Dedifferentiated amniotic fluid mesenchymal stem cell (primary cell): ENCODE measurements around the gene KAZN.
"Not testable (repeated sequence)": the region's sequence is repeated elsewhere in the genome, so short reads cannot be mapped to it uniquely, and the experiment has no call there.

Source experiments
- DNase-seq: peaks from one replicate; pipeline ENCODE4 v3.0.0-alpha.2; 2016; ENCODE audit errors: extremely low spot score

KAZN gene

DNA sequence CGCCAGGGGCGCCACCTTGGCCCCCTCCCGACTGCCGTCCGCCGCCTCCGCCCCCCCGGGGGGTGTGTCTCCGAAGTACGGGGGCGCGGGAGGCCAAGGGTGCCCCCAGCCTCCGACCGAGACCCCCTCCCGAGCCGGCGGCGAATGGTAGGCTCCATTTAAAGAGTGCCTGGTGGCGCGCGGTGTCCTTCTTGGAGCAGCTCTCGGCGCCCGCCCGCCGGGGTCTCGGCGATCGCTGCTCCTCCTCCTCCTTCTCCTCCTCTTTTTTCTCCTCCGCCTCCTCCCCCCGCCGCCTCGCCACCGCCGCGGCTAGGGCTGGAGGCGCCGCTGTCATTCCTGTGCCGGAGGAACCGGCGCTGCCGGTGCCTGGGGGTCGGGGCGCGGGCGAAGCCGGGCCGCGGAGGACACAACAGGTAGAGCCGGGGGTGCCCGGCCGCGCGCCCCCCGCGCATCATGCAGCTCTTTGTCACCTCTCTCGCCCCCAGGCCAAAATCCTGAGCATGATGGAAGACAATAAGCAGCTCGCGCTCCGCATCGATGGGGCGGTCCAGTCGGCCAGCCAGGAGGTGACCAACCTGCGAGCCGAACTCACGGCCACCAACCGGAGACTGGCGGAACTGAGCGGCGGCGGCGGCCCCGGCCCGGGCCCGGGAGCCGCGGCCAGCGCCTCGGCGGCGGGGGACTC lies at the start of gene KAZN:
TSS of gene KAZN (plus strand) at position 188 of the 685 bp plus-strand sequence.
- DNase-seq: no peak

DNA sequence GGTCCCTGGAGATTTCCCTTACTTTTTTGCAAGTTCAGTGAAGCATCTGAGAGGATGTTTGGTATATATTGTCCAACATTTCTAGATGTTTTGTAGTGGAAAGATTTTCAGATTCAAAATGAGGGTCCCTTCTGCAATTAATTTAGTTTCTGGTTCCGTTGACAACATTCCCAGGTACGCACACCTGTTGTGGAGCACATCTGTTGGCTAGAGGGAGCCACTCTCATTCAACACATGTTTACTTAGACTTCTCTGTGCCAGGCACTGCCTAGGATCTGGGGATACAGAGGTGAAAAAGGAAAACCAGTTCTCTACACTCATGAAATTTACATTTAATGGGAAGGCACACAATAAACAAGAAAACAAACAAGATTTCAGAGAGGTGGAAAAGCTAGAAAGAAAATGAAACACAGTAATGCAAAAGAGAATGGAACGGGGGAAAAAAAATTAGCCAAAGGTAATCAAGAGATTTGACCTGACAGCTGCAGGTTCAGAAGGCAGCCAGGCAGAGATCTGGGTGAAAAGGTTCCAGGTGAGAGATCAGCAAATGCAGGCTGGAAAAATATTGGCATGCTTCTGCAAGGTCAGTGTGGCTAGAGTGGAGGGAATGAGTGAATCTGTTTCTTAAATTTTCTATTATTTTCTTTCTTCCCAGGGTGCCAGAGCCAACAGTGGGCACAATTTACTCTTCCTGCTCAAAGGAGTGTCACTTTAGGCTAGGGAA lies 48.4 kb upstream of the KAZN start:
- no peak for DNase-seq

DNA sequence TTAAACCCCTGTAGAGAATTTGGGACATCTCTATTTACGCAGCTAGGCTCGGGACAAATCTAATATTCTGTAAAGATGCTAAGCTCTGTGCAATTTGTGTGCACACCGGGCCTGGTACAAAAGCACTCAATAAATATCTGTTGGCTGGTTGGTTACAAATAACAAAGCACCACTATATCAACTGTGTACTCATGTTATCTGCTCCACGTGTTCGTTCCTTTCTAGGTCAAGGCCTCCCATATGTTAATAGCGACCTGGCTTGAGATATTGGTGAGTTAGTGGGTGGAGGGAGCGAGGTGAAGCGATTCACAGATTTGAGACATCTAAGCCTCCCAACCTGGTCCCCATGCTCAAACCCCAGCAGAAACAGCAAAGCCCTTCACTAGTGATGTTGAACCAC lies 47.1 kb upstream of the KAZN start:
- DNase-seq: no peak

DNA sequence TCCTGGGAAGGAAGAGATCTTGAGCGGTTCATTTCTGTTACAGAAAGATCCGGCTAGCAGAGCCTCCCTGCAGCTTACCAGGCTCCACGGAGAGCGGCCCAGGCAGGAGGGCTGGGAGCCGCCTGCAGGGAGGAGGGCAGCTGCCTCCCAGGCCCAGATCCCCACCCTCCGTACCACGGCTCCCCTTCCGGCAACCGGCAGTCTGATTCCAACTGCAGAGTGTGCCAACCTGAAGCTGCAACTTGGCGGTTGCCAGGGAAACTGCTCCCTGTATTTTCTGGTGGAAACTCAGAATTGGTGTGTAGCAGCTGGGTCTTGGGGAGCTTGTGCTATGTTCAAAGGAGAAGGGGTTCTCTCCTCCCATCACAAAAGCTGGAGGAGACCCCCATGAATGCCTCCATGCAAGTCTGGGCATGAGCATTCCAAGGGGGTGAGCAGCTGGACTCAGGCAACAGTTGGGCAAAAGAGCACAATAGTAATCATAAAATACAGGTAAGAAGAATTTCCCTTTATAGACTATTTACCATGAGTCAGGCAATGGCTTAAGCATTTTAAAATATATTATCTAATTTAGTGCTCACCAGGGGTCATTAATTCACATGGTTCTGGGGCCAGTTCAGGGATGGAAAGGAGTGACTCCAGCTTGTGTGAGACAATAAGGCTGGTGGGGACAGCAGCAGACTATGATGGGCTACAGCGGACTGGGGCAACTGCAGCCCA lies 46.1 kb upstream of the KAZN start:
- DNase-seq: no peak

DNA sequence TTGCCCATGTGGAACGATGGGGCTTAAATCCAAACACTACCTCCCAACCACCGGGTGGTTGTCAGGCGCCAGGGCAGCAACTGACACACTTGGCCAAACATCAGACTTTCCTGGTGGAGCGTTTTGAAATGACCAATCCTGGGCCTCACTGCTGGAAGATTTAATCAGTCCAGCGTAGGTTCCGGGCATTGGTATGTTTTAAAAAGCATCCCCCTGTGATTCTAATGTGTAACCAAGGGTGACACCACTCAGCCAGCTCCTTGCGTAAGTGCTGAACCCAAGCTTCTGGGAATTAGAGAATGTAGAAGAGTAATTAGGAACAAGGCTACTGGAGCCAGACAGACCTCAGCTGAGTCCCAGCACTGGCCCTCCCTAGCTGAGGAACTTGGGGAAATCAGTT lies 44.8 kb upstream of the KAZN start:
- no peak for DNase-seq

DNA sequence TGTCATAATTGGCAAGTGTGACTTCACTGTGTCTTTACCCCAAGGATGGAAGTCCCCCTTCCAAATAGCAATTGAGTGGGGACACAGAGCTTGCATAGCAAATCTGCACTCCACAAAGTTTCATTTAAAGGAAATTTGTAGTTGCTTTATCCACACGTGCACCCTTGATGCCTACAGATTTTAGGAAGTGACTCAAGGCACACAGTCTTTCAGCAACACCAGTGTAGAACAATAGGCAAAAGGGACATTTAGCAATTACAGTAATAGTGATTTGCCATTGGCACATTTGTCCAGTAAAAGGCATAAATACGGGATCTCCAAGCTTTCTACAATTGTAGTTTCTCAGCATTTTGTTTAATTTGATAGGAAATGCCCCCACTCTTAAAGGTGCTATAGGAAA lies 43.4 kb upstream of the KAZN start:
- no peak for DNase-seq

DNA sequence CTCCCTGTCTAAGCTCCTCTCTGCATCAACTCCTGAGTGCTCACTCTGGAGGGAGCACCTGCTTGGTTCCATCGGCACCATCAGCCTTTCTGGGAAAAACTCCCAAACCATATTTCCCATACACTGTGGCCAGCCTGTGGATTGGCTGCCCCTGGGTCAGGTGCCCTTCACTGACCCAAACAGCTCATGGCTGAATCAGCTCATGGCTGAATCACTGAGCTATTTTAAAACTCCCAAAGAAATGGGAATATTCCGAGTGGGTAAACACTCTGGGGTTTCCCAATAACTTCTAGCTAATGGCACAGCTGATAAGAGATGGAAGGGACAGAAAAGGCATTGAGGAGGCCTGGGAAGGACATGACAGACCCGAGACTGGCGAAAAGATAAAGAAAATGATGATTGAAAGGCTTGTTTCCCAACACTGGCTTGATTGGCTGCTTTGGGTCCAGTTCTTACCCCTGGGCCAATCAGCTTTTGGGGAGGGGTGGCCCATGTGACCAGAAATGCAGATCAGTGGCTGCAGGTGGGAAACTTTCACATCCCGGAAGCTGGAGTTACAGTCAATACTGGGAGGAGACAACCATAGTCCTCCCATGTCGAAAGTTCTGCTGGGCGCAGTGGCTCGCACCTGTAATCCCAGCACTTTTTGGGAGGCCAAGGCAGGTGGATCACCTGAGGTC lies 37.3 kb upstream of the KAZN start:
- no peak for DNase-seq

DNA sequence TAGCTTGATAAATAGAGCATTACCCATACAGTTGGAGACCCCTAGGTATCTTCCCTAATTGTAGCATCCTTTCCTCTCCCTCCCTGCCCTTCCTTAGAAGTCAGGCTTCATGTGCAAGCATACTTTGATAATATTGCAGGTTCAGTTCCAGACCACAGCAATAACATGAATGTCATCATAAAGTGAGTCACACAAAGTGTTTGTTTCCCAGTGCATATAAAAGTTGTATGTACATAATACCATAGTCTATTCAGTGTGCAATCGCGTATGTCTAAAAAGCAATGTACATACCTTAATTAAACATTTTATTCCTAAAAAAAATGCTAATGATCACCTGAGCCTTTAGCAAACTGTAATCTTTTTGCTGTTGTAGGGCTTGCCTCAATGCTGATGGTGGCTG lies 33.4 kb upstream of the KAZN start:
- no peak for DNase-seq

DNA sequence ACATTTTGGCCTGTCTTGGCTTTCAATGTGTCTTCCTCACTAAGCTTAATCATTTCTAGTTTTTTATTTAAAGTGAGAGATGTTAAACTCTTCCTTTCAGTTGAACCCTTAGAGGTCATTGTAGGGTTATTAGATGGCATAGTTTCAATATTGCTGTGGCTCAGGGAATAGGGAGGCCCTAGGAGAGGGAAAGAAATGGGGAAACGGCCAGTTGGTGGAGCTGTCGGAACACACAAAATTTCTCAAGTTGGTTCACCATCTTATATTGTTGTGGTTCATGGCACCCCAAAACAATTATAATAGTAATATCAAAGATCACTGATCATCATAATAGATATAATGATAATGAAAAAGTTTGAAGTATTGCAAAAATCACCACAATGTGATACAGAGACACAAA lies 31.4 kb upstream of the KAZN start:
- no peak for DNase-seq

DNA sequence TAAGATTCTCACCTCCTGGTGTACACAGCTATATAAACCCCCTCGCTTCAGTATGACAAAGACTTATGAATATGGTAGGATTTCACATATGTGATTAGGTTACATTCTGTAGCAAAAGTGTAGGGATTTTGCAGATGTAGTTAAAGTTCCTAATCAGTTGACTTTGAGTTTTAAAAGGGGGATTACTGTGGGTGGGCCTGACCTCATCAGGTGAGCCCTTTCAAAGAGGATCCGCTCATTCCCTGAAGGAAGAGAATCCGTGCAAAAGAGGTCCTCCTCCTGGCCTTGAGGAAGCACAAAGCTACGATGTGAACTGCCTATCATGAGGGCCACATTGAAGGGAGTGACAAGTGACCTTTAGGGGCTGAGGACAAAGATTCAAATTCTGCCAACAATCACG lies 30.6 kb upstream of the KAZN start:
- no peak for DNase-seq

DNA sequence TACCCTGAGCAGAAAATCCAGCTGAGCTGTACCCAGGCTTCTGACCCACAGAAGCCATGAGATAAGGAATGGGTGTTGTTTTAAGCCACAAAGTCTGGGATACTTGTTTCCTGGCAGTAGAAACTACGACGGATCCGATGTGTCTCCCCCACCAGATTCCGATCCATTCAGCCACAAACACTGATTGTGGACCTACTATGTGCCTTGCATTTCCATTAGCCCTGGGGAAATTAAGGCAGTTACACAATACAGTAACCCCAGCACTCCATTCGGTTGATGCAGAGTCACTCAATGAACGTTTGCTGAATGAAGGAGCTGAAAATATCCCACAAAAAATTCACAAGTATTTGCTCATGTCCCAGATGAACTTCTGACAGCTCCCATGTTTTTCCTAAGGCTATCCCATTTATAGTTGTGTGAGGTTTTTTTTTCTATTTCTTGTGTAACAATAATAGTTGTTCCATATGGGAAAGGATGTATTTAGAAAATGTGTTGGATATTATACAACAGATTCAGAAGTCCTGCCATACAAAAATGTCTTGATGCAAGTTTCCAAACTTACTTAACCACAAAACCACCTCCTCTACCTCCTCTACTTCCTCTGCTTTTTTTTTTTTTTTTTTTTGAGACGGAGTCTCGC lies 29.6 kb upstream of the KAZN start:
- no peak for DNase-seq

DNA sequence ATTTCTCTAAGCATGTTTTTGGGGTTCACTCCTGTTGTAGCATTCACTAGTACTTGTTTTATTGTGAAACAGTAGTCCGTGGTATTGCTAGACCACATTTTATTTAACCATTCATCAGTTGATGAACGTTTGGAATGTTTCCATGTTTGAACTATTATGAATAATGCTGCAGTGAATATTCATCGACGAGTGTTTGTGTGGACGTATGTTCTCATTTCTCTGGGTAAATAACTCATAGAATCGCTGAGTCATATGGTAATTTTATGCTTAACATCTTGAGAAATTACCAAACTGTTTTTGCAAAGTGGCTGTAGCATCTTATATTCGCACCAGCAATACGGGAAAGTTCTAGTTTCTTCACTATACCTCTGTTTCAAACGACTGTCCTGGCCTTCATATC lies 28.0 kb upstream of the KAZN start:
- no peak for DNase-seq

DNA sequence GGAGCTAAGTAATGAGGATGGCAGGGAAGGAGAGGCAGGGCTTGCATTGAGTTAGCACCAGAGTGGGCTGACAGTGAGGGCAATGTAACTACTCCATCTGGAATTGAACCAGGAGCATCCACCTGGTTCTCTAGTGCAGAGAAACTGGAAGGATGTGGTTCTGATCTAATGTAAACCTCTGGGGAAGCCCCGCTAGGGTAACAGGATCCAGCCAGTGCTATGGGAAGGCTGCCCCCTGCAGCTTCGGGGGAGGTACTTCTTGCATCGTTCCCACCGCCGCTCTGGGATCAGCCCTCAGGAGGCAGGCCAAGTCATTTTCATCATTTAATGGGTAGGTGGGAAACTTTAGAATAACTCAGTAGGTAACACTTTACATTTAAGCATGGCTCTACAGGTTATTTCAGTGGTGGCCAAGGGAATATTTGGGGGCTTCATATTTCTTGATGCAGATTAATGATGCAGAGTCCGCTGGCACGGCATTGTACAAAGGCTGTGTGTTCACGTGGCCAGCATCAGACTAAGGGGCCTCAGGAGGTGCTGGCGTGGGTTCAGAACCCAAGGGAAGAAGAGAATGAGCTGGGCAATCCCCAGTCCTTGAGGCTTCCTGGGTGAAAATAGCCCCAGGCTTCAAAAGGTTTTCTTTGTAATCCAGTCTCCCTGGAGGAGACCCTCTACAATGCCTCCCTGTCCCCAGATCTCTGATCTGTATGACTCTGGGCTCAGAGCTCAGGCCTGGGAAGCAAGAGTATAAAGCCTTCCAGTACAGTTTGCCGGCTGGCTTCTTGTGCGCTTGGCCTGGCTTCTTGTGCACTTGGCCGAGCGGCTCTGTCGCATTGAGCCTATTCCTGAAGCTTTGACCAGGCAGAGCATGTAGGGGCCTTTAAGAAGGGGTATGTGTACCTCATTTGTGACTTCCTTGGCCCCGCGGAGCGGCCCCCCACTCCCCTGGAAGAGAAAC lies 26.4 kb upstream of the KAZN start:
- DNase-seq: no peak

DNA sequence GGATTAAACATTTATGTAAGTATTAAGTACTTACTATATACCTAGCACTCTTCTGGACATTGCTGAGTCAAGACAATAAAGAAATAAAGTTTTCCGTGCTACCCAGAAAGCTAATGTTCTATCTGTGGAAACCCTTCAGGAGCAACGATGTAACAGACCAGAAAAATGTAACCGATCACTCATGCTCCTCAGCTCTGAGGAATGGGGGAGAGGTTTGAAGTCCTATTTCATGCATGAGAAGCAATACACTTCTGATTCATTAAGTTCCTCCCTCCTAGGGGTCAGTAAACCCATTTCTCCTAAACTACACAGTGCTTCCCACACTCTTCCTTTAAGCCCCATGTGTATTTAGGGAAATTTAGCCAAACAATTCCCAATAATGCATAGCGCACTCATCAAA lies 25.6 kb upstream of the KAZN start:
- DNase-seq: no peak

DNA sequence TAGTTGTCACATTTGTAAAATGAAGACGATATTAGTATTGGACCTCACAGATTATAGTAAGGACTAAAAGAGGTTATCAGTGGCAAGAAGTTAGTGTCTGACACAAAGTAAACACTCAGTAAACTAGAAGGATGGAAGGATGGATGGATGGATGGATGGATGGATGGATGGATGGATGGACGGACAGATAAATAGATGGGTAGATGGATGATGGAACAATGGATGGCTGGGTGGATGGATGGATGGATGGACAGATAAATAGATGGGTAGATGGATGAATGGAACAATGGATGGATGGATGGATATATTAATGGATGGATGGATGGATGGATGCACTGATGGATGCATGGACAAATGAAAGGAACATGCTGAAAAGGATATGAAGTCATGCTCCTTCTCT lies 22.3 kb upstream of the KAZN start:
- no peak for DNase-seq

DNA sequence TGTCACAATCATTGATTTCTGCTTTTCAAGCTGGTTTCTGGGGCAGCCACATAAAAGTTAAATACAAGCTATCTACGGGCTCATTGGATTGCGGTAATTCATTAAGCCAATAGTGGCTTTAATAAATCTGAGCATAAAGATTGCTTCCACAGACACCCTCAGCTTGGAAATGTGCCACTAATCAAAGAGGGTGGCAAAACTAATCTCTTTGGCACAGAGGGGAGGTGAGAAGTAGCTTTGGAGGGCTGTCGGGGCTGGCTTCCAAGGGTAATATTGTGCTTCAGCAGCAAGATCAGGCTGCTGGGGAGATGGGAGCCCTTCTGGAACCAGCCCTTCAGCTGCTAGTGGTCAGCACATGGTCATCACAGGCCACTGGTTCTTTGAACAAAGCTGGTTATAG lies 21.2 kb upstream of the KAZN start:
- no peak for DNase-seq

DNA sequence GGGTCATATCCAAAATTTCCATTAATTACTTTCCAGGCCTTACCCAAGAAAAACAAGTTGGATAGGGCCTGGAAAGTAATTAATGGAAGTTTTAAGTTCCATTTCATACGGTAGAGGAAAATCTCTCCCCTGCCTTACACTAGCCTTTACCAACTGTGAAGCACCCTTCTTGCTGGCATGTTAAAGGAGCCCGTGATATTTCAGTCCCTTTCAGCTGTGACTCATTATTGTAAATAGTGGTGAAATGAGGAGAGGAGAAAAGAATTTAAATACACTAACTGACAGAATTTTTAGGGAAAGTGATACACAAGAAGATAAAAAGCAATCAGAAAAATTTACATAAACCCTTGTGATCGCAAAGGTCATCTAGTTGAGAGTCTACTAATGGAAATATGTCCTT lies 20.3 kb upstream of the KAZN start:
- no peak for DNase-seq

DNA sequence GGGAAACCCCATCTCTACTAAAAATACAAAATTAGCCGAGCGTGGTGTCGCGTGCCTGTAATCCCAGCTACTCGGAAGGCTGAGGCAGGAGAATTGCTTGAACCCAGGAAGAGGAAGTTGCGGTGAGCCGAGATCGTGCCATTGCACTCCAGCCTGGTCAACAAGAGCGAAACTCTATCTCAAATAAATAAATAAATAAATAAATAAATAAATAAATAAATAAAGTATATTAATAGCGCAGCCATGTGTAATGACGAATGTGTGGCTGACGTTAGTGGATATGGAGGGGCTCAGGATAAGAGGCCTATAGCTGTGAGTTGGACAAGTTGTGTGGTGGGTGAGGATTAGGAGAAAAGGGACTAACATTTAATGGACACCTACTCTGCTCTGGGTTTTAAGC lies 18.2 kb upstream of the KAZN start:
- DNase-seq: not testable (repeated sequence)

DNA sequence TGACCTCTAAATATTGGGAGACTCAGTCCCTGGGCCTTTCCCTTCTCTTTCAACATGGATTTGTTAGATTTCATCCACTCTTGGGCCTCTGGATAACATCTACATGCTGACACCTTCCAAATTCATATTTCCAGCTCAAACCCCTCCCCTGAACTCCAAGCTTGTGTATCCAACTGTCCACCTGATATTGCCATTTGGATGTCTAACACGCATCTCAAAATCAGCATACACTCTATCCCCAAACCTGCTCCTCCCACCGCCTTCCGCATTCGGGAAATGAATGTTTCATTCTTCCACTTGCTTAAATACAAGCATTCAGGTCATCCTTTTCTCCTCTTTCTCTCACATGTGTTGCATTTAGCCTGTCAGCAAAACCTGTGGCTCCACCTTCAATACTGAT lies 17.5 kb upstream of the KAZN start:
- DNase-seq: no peak

DNA sequence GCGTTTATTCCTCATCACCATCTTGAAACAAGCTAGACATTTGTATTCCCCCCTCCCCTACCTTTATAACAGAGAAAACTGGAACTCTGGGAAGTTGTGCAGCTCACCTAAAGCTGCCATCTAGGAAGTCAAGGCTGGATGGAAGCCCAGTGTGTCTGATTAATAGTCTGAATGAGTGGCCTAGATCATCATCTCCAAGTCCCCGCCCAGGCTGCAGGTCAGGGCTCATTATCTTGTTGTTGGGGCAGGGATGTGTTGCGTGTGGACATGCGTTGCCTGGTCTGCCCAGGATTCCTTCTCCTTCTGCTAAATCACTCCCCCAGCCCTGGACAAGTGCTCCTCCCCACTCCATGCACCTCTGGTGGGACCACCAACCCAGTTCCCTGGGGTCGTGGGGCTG lies 14.7 kb upstream of the KAZN start:
- no peak for DNase-seq

DNA sequence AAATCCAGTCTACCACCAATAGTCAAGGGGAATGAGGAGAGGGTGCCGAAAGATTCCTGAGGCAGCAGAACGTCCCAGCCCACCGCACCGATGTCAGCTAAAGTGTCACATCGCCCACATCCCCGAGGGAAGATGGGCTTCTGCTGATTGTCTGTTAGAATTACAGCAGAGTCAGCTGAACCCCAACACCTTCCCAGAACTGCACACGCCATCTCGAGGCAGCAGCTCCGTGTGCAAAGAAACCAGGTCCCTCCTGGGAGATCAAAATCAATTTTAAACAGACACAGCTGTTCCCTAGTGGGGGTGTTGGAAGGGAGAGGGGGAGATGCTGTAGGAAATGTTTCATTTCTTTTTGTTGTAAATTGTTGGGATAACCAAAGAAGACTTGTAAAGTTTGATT lies 12.8 kb upstream of the KAZN start:
- DNase-seq: no peak
